Ishikawa (cell line): ENCODE results near the gene SRSF4.
A peak's percentile ranks its signal among the peaks of the same experiment; 100 is the strongest.

ENCODE experiments used
- CEBPB ChIP-seq: IDR thresholded peaks from 2 replicates; pipeline ENCODE4 v1.6.1; 2012
- CREB1 ChIP-seq: IDR thresholded peaks from 2 replicates; pipeline ENCODE4 v1.6.1; 2012; ENCODE audit warnings: low read depth
- EGR1 ChIP-seq: IDR thresholded peaks from 2 replicates; pipeline ENCODE4 v1.6.1; 2012
- EP300 ChIP-seq: IDR thresholded peaks from 2 replicates; pipeline ENCODE4 v1.6.1; 2012; ENCODE audit warnings: borderline replicate concordance
- FOXM1 ChIP-seq: IDR thresholded peaks from 2 replicates; pipeline ENCODE4 v1.6.1; 2012; ENCODE audit warnings: low read depth, borderline replicate concordance
- NFIC ChIP-seq: IDR thresholded peaks from 2 replicates; pipeline ENCODE4 v1.6.1; 2012
- RAD21 ChIP-seq: IDR thresholded peaks from 2 replicates; pipeline ENCODE4 v1.6.1; 2012; ENCODE audit warnings: low read depth
- TAF1 ChIP-seq: IDR thresholded peaks from 2 replicates; pipeline ENCODE4 v1.6.1; 2012; ENCODE audit warnings: low read depth, mild to moderate bottlenecking
- TCF12 ChIP-seq: IDR thresholded peaks from 2 replicates; pipeline ENCODE4 v1.6.1; 2012; ENCODE audit warnings: low read depth
- TEAD4 ChIP-seq: IDR thresholded peaks from 2 replicates; pipeline ENCODE4 v1.6.1; 2012
- YY1 ChIP-seq: IDR thresholded peaks from 2 replicates; pipeline ENCODE4 v1.6.1; 2012; ENCODE audit warnings: low read depth
- ZBTB7A ChIP-seq: IDR thresholded peaks from 2 replicates; pipeline ENCODE4 v1.6.1; 2012; ENCODE audit warnings: low read depth
- TF ChIP-seq, protein P1 (sequence below): IDR thresholded peaks from 2 replicates; pipeline ENCODE4 v1.6.1; 2012
- TF ChIP-seq, protein P2 (sequence below): IDR thresholded peaks from 2 replicates; pipeline ENCODE4 v1.6.1; 2012; ENCODE audit warnings: low read depth, mild to moderate bottlenecking
- TF ChIP-seq, protein P3 (sequence below): IDR thresholded peaks from 2 replicates; pipeline ENCODE4 v1.6.1; 2012

Gene SRSF4

DNA sequence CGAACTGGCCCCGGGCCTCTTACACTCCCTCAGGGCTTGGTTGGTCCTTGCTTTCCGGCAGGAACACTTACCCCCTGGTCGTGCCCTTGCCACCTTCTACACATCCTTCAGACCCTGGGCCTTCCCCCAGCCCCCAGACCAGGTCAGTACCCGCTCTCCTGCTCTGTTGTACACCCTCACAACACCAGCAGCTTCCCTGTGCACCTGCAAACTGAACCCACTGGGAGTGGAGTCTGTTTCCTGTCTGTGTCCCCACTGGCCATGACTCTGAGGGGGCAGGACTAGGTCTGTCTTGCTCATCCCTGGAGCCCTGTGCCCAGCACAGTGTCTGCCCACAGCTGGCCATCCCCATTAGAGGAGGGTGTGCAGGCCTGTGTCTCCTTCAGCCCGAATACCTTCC is 55.9 kb downstream of the SRSF4 start:
- no peak for TF ChIP-seq ZBTB7A
- TF ChIP-seq NFIC = no peak
- no peak for TF ChIP-seq CREB1
- no peak for TF ChIP-seq TCF12
- TF ChIP-seq, protein P1, sequence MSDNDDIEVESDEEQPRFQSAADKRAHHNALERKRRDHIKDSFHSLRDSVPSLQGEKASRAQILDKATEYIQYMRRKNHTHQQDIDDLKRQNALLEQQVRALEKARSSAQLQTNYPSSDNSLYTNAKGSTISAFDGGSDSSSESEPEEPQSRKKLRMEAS = no peak
- TF ChIP-seq, protein P2, sequence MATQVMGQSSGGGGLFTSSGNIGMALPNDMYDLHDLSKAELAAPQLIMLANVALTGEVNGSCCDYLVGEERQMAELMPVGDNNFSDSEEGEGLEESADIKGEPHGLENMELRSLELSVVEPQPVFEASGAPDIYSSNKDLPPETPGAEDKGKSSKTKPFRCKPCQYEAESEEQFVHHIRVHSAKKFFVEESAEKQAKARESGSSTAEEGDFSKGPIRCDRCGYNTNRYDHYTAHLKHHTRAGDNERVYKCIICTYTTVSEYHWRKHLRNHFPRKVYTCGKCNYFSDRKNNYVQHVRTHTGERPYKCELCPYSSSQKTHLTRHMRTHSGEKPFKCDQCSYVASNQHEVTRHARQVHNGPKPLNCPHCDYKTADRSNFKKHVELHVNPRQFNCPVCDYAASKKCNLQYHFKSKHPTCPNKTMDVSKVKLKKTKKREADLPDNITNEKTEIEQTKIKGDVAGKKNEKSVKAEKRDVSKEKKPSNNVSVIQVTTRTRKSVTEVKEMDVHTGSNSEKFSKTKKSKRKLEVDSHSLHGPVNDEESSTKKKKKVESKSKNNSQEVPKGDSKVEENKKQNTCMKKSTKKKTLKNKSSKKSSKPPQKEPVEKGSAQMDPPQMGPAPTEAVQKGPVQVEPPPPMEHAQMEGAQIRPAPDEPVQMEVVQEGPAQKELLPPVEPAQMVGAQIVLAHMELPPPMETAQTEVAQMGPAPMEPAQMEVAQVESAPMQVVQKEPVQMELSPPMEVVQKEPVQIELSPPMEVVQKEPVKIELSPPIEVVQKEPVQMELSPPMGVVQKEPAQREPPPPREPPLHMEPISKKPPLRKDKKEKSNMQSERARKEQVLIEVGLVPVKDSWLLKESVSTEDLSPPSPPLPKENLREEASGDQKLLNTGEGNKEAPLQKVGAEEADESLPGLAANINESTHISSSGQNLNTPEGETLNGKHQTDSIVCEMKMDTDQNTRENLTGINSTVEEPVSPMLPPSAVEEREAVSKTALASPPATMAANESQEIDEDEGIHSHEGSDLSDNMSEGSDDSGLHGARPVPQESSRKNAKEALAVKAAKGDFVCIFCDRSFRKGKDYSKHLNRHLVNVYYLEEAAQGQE = no peak
- no peak for TF ChIP-seq FOXM1
- TF ChIP-seq TEAD4 = no peak
- no peak for TF ChIP-seq TAF1
- TF ChIP-seq EGR1 = no peak

DNA sequence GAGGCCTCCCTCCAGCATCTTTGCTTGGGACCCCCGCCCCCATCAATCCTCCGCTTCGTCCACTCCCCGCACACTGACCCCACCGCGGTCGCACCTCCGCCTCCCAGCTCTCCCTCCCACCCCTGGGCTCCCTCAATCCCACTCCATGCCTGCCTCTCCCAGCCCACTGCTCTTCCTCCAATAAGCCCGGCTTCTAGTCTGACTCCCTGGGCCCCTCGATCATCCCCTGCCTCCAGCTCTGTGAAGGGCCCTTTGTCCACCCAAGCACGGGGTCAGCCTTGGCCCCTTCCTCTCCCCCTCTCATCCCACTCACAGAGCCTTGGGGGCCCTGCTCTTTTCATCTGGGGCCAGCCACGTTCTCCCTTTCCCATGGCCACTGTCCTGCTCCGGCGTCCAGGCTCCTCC is 56.5 kb downstream of the SRSF4 start:
- no peak for TF ChIP-seq ZBTB7A
- no peak for TF ChIP-seq RAD21
- TF ChIP-seq CREB1 = no peak
- no peak for TF ChIP-seq TEAD4
- TF ChIP-seq CEBPB = no peak
- no peak for TF ChIP-seq EGR1
- TF ChIP-seq, protein P1 = no peak

DNA sequence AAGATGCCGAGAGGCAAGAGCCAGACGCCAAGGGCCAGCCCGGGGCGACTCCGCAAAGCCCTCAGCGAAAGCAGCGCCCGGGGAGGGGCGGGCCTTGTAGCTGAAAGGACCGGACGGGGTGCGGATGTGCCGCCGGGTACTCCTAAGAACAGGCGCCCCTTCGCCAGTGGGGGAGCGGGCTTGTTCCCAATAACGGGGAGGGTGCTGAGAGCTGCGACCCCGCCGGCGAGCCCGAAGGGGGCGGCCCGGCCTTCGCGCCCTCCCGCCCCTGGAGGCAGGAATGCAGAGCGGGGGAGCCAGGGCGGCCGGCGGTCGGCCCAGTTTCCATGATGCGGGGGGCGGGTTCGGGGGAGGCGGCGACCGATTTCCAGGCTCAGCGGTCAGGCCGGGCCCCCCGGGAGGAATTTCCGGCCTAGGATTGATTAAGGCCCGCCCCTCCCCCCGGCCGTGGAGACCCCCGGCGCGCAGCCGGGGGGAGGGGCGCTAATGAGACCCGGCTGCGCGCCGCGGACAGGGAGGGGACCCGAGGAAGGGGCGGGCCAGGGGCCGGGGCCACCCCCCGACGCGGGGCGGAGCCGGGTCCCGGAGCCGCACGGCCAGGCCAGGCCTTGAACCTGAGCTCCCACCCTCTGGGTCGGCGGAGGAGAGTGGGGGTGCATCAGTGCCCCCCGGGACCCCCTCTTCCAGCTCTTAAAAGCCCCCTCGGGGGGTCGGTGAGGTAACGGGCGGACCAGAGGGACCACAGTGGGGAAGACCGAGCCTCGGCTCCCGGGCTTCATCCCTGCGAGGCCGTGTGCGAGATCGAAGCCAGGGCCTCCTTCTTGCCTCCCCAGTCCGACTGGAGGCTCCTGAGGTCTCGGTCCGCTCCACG is 57.1 kb downstream of the SRSF4 start:
- no peak for TF ChIP-seq RAD21
- TF ChIP-seq, protein P1 = no peak
- TF ChIP-seq, protein P3, sequence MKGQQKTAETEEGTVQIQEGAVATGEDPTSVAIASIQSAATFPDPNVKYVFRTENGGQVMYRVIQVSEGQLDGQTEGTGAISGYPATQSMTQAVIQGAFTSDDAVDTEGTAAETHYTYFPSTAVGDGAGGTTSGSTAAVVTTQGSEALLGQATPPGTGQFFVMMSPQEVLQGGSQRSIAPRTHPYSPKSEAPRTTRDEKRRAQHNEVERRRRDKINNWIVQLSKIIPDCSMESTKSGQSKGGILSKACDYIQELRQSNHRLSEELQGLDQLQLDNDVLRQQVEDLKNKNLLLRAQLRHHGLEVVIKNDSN = no peak
- TF ChIP-seq CEBPB = no peak
- TF ChIP-seq EP300 = peak; percentile 23; the same call in 1 of the 2 replicates
- peak; percentile 89 for TF ChIP-seq ZBTB7A
- peak; percentile 95 for TF ChIP-seq TEAD4
- no peak for TF ChIP-seq CREB1
- peak; percentile 33; the same call in 1 of the 2 replicates for TF ChIP-seq NFIC
- TF ChIP-seq, protein P2 = no peak
- no peak; the same call in 1 of the 2 replicates for TF ChIP-seq TCF12
- TF ChIP-seq TAF1 = no peak
- TF ChIP-seq EGR1 = peak; percentile 43
- no peak for TF ChIP-seq YY1
- no peak for TF ChIP-seq FOXM1

DNA sequence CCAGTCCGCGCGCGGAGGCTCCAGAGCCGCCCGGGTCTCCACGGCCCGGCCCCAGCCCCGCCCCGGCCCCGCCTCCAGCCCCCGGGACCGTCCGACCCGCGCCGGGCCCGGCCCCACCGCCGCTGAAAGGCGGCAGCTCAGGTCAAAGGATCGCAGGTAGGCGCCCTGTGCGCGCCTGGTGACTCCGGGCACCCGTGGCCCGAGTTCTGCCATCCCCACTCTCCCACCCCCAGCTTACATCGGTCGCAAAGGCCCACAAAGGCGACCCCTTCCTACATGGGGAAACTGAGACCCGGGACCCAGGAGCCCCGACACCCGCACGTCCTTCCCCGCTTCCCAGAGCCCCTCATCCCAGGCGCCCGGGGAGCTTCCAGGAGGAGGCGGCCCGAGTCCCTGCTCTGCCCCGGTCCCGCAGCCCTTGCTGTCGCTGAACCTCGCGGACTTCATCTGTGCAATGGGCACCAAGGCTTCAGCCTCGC is 57.8 kb downstream of the SRSF4 start, which contains the start of gene TMEM200B:
Gene TMEM200B (minus strand): TSS at position 17 of the 479 bp plus-strand sequence. CDS start 2,075 bp downstream, outside the sequence.
- TF ChIP-seq CREB1 = no peak
- TF ChIP-seq EGR1 = no peak
- TF ChIP-seq TEAD4 = no peak
- no peak for TF ChIP-seq ZBTB7A
- no peak for TF ChIP-seq YY1
- no peak for TF ChIP-seq TCF12
- TF ChIP-seq EP300 = no peak
- TF ChIP-seq, protein P2 = no peak
- no peak for TF ChIP-seq TAF1
- TF ChIP-seq, protein P3 = no peak
- no peak for TF ChIP-seq NFIC
- TF ChIP-seq RAD21 = no peak
- no peak for TF ChIP-seq FOXM1
